ENCODE measurements around the gene CPXM2. TPM values are rescaled to one million over a fixed set of nuclear protein-coding genes. Genes with fewer than 3 reads are reported as not detected.

Gene CPXM2
- total RNA-seq, 1 experiment from 2014 or later, result not detected

- Histone ChIP-seq H3K36me3 (ENCODE audit: low read depth, low read length) (no peaks in the 10 kb centered on the region), H4K20me1 (ENCODE audit: low read length) (no peaks in the 10 kb centered on the region), H3K79me2 (ENCODE audit: low read length) (no peaks in the 10 kb centered on the region), H2AFZ (ENCODE audit: low read length) (no peak overlapping the region), H3K27ac (ENCODE audit: low read length) (no peak overlapping the region), H3K9ac (ENCODE audit: low read length) (no peak overlapping the region), H3K4me3 (ENCODE audit: low read length) (no peak overlapping the region), H3K4me1 (ENCODE audit: insufficient read depth, low read length) (no peaks in the 10 kb centered on the region), H3K4me2 (ENCODE audit: low read length) (no peak overlapping the region), H3K9me3 (ENCODE audit: low read length) (no peaks in the 10 kb centered on the region), H3K9me2 (replicated peaks; ENCODE audit: low read length) (no peaks in the 10 kb centered on the region), H3F3A (ENCODE audit: low read length, unreplicated experiment) (no peaks in the 10 kb centered on the region), H3K27me3 (ENCODE audit: low read length) (peaks cover 6% of the 10 kb centered on the region)
- no peak for TF ChIP-seq EZH2phosphoT487 (IDR thresholded peaks at IDR 0.05; ENCODE audit: borderline replicate concordance, low read length)
- ATAC-seq (no peak), DNase-seq (no peak)
- ChIA-PET CTCF (no interaction called here), POLR2A (ENCODE audit: unreplicated experiment) (no interaction called here)
- intact Hi-C loops (cut with micrococcal nuclease), result no loop called here
- BruUV-seq (replicated peaks), result no TSS peak
Observed at GRCh38 chr10:123883673-123884320, 7.8 kb downstream of the CPXM2 start.

GRCh38 chr10:123882681-123883445 lies 8.7 kb downstream of the CPXM2 start:
- H3K9me2 ChIP-seq (replicated peaks; ENCODE audit: low read length), result no peaks in the 10 kb centered on the region
- no peak overlapping the region for H3K27ac ChIP-seq (ENCODE audit: low read length)
- ChIA-PET POLR2A (ENCODE audit: unreplicated experiment) (no interaction called here), CTCF (no interaction called here)
- no peaks in the 10 kb centered on the region for H3F3A ChIP-seq (ENCODE audit: low read length, unreplicated experiment)
- H2AFZ ChIP-seq (ENCODE audit: low read length), result no peak overlapping the region
- ATAC-seq (no peak), DNase-seq (no peak)
- H3K4me3 ChIP-seq (ENCODE audit: low read length), result no peak overlapping the region
- H3K36me3 ChIP-seq (ENCODE audit: low read depth, low read length), result no peaks in the 10 kb centered on the region
- H3K4me1 ChIP-seq (ENCODE audit: insufficient read depth, low read length), result no peaks in the 10 kb centered on the region
- no peaks in the 10 kb centered on the region for H3K79me2 ChIP-seq (ENCODE audit: low read length)
- intact Hi-C loops (cut with micrococcal nuclease), result no loop called here
- no peak overlapping the region for H3K9ac ChIP-seq (ENCODE audit: low read length)
- no peaks in the 10 kb centered on the region for H3K9me3 ChIP-seq (ENCODE audit: low read length)
- H4K20me1 ChIP-seq (ENCODE audit: low read length), result no peaks in the 10 kb centered on the region
- H3K27me3 ChIP-seq (ENCODE audit: low read length), result no peaks in the 10 kb centered on the region; the same call in none of the 2 replicates
- BruUV-seq (replicated peaks), result no TSS peak
- H3K4me2 ChIP-seq (ENCODE audit: low read length), result no peak overlapping the region
- TF ChIP-seq CTCF (conservative IDR thresholded peaks at IDR 0.05; ENCODE audit: low read depth, low read length), result no peak
- no peak for TF ChIP-seq EZH2phosphoT487 (IDR thresholded peaks at IDR 0.05; ENCODE audit: borderline replicate concordance, low read length)
- TF ChIP-seq EZH2 (IDR thresholded peaks at IDR 0.05; ENCODE audit: low read length, unreplicated experiment), result no peak

- H3K79me2 ChIP-seq (ENCODE audit: low read length), result no peaks in the 10 kb centered on the region
- DNase-seq (no peak), ATAC-seq (no peak)
- TF ChIP-seq EZH2phosphoT487 (IDR thresholded peaks at IDR 0.05; ENCODE audit: borderline replicate concordance, low read length) (no peak), EZH2 (IDR thresholded peaks at IDR 0.05; ENCODE audit: low read length, unreplicated experiment) (no peak), CTCF (conservative IDR thresholded peaks at IDR 0.05; ENCODE audit: low read depth, low read length) (no peak)
- H3F3A ChIP-seq (ENCODE audit: low read length, unreplicated experiment), result no peaks in the 10 kb centered on the region
- no peaks in the 10 kb centered on the region for H3K4me1 ChIP-seq (ENCODE audit: insufficient read depth, low read length)
- no peaks in the 10 kb centered on the region for H4K20me1 ChIP-seq (ENCODE audit: low read length)
- ChIA-PET POLR2A (ENCODE audit: unreplicated experiment) (no interaction called here), CTCF (no interaction called here)
- intact Hi-C loops (cut with micrococcal nuclease), result no loop called here
- BruUV-seq (replicated peaks), result no TSS peak
- no peak overlapping the region for H3K4me2 ChIP-seq (ENCODE audit: low read length)
- no peak overlapping the region for H2AFZ ChIP-seq (ENCODE audit: low read length)
- no peaks in the 10 kb centered on the region for H3K9me3 ChIP-seq (ENCODE audit: low read length)
- no peaks in the 10 kb centered on the region; the same call in none of the 2 replicates for H3K27me3 ChIP-seq (ENCODE audit: low read length)
- no peaks in the 10 kb centered on the region for H3K36me3 ChIP-seq (ENCODE audit: low read depth, low read length)
- no peaks in the 10 kb centered on the region for H3K9me2 ChIP-seq (replicated peaks; ENCODE audit: low read length)
- H3K4me3 ChIP-seq (ENCODE audit: low read length), result no peak overlapping the region
- no peak overlapping the region for H3K9ac ChIP-seq (ENCODE audit: low read length)
- H3K27ac ChIP-seq (ENCODE audit: low read length), result no peak overlapping the region
Observed at GRCh38 chr10:123882177-123882576, 9.4 kb downstream of the CPXM2 start.
